HG02981 (cell line): ENCODE results near the gene LYPD6B.

ENCODE experiments used
- ATAC-seq: cut with Tn5 transposase; IDR thresholded peaks from one replicate; pipeline ENCODE4 v1.9.1; 2021; ENCODE audit warnings: mild to moderate bottlenecking, moderate library complexity; ENCODE audit not compliant: unreplicated experiment

The LYPD6B gene

DNA sequence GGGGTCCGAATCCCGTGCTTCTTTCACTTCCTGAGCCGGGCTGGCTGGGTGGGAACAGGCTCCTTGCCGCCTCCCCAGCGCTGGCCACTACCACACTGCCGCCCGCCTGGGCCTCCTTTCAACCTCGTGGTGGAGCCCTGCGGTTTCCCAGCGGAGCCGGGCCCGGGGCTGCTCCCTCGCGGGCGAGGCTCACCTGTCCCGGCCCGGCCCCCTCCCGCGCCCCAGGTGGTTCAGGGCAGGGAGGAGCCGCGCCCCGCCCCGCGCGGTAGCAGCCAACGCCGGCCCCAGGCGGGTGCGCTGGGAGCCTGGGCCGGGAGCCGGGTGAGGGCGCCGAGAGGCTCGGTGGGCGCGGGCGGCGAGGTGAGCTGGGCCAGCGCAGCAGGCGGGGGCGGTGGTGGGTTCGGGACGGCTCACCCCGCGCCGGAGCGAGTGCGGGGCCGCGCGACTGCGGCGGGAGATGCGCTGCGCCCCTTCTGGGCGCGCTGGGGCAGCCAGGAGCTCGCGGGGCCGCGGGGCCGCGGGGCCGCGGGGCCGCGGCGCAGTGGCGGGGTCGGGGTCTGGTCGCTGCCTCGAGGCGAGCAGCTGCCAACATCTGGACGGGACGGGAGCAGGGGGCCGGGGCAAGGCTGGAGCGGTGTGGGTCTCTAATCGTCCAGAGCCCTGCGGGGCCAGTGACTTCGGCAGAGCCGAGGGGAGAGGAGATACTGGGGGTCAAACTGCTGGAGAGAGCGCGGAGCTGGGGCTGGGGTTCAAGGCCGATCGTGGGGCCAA is at the start of gene LYPD6B:
Gene LYPD6B, plus strand, starts transcription at position 258 of the 771 bp plus-strand sequence. CDS start 92,250 bp downstream, outside the sequence.
- peak; percentile 49 for ATAC-seq

DNA sequence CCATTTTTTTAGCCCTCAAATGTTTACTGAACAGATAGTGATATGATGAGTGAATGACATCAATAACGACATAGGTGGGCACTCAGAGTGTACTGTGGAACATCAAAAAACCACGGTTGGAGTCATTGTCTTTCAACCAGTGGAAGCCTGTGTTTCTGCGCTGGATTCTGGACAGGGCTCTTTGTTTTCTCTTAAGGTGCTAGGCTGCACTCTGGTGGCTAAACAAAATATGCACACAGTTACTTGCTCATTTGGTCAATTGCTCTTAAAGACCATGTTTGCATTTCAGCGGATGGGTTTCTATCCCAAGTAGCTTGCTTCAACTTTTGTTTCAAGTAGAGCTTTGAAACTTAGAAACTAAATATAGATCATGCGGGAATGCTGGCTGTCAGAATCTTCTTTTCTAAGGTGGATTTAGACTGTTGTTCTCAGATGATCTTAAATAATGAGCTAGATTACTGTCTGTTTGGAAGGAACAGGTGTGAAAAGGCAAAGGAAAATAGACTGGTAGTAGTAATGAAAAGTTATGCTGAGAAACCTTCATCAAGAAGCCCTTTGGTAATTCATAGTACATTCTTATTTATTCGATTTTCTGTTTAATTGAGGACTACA is 48.5 kb upstream of the LYPD6B start:
- ATAC-seq = peak; percentile 87

- ATAC-seq = no peak
Observed at GRCh38 chr2:148990968-148991367, 47.5 kb upstream of the LYPD6B start.

GRCh38 chr2:148992448-148992847 is 46.1 kb upstream of the LYPD6B start:
- ATAC-seq = no peak

DNA sequence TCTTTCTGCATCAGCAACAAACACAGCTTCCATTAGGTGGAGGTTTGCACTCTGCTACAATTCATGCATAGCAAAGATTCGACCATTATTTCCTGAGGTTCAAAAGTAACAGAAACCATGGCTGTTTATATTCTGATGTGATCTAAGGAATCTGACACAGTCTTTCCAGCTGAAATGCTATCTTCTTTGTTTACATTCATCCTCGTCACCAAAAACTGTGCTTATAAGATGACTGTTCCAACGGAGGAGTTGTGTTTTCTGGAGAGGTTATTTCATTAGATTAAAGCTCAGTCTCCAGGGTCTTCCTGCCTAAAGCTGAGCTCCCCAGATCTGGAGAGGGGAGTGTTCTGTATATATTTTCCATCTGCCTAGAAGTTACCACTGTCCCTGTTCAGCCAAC is 45.1 kb upstream of the LYPD6B start:
- ATAC-seq = no peak

- no peak for ATAC-seq
Observed at GRCh38 chr2:148994341-148994740, 44.2 kb upstream of the LYPD6B start.

DNA sequence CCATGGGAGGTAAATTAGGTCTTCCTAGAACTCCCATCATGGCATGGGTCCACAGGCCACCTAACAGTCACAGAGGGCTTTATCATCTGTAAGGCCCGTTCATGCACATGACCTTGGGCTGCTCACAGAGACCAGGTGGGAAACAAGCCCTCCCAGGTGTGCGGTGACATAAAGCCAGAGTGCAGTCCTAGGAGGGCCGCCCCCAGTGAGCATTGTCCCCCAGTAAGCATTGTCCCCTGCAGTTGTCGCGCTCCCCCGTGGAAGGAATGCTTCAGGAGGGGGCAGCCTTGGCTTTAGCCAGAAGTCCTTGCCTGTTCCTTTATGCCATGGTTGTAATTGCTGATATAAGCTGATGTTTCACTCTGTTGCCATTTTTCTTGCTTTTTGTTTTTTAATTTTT is 41.7 kb upstream of the LYPD6B start:
- no peak for ATAC-seq

GRCh38 chr2:148998165-148998830 is 40.2 kb upstream of the LYPD6B start:
- ATAC-seq = no peak

GRCh38 chr2:148998831-148999200 is 39.7 kb upstream of the LYPD6B start:
- ATAC-seq = no peak

DNA sequence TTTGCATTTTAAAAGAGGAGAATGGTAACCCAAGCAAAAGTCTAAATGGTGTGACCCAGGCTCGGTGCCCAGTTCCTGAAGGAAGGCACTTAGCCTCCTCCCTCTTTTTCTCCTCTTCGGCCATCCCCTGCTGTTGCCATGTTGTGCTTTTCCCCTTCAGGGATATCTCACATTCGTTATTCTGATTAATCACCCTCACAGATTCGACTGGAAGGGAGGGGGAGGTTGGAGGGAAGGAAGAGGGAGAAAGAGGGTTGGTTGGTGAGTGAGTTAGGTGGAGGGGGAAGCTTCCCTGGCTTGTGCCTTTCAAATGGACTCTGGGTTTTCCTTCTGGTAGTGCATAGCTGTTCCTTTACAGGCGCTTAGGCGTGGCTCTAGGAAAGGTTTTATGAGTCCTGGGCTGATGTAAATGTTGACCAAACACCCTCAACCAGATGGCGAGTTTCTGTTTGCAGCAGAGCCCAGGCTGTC is 39.0 kb upstream of the LYPD6B start:
- no peak for ATAC-seq

GRCh38 chr2:149000158-149000938 is 38.2 kb upstream of the LYPD6B start:
- ATAC-seq = no peak

DNA sequence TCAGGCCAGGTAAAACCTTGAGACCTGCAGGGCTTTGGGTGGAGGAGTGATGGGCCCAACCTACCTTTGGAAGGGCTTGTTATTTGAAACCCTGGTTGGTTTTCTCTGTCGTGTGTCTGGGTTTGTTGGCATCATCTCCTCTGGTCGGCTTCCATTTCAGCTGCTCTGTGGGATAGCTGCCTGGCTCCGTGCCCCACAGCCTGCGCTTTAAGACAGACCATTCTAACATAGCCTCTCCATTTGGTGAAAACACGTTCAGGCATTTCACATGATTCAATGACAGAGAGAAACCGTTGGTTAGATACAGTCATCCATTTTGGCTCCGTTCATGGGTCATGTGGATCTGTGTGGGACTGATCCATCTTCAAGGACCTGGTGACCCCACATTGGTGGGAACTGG is 37.0 kb upstream of the LYPD6B start:
- no peak for ATAC-seq

- no peak for ATAC-seq
Observed at GRCh38 chr2:149002378-149002890, 36.1 kb upstream of the LYPD6B start.

GRCh38 chr2:149002891-149003740 is 35.4 kb upstream of the LYPD6B start:
- ATAC-seq = no peak

DNA sequence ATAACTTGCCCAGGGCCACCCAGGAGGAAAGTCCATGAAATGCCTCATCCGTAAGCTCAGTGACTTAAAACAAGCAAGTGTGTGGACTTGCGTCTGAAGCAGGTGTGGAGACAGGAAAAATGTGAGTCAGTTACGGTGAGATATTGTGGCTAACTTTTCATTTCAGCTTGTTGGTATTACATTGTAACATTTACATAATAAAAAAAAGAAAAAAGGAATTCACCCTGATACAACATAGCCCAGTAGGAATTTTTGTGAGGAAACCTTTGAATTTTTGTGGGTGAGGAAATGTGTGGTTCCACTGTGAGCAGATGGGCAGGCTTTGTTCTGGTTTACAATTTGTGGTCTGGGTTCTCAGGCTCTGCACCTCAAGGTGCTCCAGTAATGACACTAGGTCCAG is 33.7 kb upstream of the LYPD6B start:
- ATAC-seq = no peak

DNA sequence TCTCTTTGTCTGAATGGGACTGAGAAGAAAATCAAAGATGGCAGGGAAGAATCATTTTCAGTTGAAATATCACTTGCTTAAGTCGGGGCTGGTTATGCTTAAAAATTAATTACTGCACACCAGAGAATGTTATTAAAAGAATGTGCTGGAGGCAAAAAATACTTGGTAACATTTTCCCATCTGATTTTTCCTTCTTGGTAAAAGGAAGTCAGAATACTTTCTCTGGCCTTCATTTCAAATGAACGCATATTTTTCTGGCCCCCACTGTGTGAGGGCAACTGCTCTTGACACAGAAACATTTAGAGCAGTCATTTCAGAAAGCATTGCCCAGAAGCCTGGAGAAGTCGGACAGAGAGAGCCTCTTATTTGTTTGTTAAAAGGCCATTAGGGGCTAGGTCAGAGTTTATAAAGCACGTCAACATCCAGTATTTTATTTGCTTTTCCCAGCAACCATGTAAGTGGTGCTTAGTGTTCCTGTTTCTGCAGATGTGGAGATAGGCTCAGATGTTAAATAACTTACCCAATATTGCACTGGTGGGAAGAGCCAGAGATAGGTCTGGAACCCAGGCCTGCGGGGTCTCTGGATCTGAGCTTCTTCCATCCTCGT is 32.9 kb upstream of the LYPD6B start:
- ATAC-seq = no peak

DNA sequence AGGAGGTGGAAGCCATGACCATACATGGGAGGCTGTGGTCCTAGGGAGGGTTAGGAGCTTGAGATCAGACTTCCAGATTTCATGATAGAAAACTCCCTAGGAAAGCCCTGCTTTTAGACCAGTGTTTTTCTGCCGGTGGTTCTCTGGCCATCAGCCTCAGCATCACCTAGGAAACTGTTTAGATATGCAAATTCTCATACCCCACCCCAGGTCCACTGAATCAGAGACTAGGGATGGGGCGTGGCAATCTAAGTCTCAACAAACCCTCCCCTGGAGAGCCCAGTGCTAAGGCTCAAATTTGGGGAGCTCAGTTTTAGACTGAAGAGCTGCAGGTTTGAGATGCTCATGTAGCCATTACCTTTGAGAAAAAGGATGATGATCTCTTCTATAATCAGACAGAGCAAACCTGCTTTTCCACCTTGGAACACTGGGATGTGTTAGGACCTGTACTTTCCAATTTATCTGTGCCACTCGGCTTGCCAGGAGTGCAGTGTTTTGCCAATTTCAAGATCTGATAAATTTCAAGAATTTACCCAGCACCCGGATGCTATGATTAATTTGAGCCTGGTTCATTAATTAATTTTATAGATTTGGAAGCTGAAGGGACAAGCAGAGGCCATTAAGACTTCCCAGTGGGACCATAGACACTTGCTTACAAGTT is 31.5 kb upstream of the LYPD6B start:
- no peak for ATAC-seq

GRCh38 chr2:149008381-149008780 is 30.1 kb upstream of the LYPD6B start:
- no peak for ATAC-seq
